HTR-8/SVneo (cell line): ENCODE results near the gene RFX4.
"Not testable (repeated sequence)": the region's sequence is repeated elsewhere in the genome, so short reads cannot be mapped to it uniquely, and the experiment has no call there.

Experiments used
- DNase-seq: peaks from one replicate; pipeline ENCODE4 v3.0.0; 2011; ENCODE audit warnings: low spot score, mixed read lengths; ENCODE audit not compliant: insufficient read length
- FAIRE-seq: peaks from 2 replicates; lab custom pipeline; 2011; peaks lifted over from hg19 to GRCh38; lab: Jason Lieb, UNC

Gene RFX4

DNA sequence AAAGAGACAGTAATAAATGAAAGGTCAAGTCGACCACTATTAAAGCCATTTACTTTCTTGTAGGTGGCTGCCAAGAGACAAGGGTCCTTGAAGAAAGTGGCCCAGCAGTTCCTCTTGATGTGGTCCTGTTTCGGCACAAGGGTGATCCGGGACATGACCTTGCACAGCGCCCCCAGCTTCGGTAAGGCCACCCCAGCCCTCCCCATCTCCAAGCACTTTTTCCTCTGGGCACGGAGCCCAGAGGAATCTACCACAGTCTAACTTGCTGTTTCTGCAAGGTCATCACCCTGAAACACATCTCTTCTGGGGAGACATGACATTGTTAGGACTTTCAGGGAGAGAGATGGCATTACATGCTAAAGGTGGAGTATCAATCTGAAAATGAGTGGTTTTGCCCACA is 137.9 kb downstream of the RFX4 start:
- DNase-seq: no peak
- no peak for FAIRE-seq

DNA sequence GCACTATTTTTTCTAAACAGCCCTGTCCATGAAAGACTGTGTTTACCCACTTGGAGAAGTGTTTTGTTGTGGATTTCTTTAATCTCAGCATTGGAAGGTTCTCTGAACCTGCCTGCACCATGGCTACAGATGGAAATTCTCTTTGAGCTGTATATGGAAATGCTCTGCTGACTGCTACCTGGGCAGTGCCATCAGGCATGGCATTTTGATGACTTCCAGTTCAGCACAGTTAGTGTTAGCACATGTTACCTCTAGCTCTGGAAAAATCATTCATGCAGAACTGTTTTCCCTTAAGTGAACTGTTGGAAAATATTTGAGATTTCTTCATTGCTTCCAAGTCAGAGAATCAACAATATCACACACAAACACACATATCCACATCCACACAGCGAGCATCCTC is 139.1 kb downstream of the RFX4 start:
- FAIRE-seq (no peak), DNase-seq (no peak)

DNA sequence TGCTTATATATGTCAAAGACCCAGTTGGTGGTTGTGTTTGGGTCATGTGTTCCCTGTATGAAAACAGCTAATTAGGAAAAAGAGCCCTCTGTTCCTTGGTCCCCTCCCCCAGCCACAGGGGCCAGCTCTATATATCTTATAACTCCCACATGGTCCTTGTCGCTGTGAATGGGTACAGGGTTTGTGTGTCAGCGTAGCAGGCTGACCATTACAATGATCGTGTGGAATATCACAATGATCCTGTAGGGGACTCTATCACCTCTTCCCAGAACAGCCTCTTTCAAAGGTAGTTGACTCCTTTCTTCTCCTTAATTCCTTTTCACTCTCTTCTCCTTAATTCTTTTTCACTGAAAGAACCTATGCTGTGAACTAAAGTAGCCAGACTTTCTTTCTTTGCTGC is 140.0 kb downstream of the RFX4 start:
- FAIRE-seq (no peak), DNase-seq (no peak)

DNA sequence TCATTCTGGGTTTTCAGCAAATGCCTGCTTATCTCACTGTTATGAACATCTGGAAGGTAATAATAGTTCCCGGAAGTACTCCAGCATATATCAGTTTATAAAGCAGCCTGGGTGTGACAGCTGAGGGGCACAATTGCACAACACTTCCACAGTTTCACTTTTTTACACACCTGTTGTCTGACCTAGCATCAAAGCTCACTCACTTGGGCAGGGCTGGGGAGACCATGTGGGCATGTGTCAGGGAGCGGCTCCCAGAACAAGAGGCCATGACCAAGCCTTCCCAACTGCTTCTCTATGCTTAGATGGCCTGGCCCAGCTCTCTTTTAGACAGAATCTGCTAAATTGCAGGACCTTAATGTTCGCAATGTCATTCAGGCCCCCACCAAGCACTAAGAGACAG is 140.6 kb downstream of the RFX4 start:
- FAIRE-seq (no peak), DNase-seq (no peak)

DNA sequence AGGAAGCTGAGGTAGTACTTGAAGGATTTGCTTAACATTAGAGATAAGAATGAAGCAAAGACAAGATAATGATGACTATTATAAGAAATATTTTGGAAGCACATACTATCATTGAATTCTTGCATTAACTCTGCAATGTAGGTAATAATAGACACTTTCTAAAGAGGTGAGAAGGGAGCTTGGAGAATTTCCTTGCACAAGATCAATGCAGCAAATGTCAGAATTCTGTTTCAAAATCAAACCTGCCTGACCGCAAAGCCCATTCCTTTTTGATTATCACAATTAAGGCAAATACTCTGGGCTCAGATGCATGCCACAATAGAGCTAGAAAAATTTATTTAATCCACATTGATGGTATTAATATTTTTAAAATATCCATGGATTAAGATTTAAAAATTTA is 141.3 kb downstream of the RFX4 start:
- FAIRE-seq: no peak
- no peak for DNase-seq

DNA sequence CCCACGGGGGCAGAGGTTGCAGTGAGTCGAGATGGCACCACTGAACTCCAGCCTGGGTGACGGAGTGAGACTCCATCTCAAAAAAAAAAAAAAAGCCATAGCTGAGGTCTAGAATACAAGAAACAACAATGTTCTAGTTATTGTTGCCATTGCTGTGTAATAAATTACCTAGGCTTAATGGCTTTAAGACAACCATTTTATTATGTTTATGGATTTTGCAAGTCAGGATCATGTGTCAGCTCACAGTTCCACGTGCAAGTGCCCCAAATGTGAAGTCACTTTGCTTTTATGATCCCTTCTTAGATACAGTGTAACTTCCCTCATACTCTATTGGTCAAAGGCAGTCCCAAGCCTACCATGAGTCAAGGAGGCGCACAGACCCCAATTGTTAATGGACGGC is 142.1 kb downstream of the RFX4 start:
- no peak for FAIRE-seq
- DNase-seq: no peak

DNA sequence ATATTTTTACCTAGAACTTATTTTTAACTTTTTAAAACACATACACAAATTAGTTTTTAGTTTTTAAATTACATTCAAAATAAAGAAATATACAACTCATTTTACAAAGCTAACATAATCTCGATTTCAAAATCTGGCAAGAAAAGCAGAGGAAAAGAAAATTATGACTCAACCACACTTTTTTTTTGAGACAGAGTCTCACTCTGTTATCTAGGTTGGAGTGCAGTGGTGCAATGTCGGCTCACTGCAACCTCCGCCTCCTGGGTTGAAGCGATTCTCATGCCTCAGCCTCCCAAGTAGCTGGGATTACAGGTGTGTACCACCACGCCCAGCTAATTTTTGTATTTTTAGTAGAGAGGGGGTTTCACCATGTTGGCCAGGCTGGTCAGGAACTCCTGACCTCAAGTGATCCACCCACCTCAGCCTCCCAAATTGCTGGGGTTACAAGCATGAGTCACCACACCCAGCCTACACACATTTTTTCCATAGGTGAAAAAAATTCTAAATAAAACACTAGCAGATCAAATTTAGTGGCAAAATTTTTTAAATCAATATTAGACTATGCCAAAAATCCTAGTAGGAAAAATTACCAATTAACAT is 143.9 kb downstream of the RFX4 start:
- not testable (repeated sequence) for DNase-seq, FAIRE-seq

DNA sequence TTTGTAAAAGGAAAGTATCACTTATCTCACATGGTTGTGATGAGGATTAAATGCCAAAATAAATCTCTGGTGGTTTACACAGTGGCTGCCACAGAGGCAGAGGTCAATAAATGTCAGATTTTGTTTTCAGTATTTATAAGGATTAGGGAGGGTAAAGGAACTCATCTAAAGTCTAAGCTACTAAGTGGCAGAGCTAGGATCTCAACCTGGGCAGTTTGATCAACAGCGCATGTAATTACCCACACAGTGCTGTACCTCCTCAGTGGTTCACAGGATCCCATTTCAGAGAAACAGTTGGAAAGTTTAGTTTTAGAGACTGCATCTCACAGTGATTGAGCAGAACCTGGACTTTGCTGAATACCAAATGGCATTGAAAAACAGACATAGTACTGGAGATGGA is 146.8 kb downstream of the RFX4 start:
- DNase-seq (no peak), FAIRE-seq (no peak)

DNA sequence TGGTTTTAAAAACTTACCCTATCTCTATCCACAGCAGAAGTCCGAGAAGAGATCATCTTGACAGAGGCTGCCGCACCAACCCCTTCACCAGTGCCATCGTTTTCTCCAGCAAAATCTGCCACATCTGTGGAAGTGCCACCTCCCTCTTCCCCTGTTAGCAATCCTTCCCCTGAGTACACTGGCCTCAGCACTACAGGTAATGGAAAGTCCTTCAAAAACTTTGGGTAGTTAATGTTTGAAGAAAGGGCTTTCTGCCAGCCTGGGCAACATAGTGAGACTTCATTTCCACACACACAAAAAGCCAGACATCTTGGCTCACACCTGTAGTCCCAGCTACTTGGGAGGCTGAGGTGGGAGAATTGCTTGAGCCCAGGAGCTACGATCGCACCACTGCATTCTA is 150.1 kb downstream of the RFX4 start:
- FAIRE-seq (no peak), DNase-seq (no peak)

DNA sequence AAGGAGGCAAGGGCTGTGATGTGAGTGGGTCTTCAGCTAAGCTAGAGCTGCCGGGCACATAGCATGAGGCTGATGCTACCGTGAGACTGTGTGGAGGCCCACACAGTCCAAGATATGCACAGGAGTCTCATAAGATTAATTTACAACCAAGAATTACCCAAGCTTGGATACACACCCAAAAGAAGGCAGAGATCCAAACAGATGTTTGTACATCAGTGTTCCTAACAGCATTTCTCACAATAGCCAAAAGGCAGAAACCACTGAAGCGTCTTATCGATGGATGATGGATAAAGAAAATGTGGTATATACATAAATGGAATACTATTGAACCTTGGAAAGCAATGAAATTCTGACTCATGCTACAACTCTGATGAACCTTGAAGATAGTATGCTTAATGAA is 150.9 kb downstream of the RFX4 start:
- no peak for DNase-seq
- no peak for FAIRE-seq

DNA sequence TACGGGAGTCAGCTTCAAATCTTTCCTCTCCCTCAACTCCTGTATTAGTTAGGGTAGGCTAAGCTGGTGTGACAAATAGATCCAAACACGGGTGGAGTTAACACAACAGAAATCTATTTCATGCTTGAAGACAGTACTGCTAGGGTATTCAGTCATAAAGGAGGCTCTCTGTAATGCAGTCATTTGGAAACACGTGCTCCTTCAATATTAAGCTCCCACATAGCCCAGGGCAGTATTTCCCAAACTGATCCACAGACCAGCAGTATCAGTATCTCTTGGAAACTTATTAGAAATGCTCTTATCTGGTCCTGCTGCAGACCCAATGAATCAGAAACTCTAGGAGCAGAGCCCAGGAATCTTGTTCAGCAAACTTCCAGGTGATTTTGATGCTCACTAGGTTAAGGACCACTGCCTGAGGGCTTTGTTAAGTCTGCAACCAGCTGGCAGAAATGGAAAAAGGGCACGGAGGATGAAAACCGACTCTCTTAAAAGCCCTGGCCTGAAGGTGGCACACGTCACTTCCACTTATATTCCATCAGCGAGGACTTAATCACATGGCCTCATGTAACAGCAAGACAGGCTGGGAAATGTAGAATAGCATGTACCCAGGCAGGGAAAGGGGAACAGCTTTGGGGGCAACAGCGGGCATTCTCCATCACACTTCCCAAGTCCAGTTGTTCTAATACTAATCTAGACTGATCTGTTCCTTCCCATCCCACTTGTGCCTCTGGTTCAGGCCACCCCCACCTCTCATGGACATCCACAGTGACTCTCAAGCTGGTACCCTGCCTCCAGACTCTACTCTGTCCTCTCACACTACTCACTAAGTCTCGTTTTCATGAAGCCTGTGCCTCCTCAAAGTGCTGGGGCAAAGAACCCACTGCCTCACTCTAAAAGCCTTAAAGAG is 153.5 kb downstream of the RFX4 start:
- DNase-seq (no peak), FAIRE-seq (no peak)

DNA sequence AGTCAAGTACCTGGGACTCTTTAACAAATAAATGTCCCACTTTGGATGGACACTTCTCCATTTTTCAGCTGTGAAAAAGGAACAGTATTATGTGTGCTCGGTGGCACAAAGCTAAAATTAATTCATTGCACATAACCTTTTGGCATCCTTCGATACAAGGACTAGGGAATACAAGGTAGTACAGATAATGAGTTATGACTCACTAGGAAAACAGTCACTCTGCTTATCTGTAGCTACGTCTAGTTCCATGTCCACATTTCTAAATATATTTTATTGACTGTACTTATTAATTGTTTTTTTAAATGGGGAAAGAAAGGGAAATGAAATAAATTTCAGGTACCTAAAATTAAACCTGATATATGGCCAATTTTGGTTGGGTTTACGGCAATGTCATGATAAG is 156.5 kb downstream of the RFX4 start:
- DNase-seq: no peak
- FAIRE-seq: no peak

DNA sequence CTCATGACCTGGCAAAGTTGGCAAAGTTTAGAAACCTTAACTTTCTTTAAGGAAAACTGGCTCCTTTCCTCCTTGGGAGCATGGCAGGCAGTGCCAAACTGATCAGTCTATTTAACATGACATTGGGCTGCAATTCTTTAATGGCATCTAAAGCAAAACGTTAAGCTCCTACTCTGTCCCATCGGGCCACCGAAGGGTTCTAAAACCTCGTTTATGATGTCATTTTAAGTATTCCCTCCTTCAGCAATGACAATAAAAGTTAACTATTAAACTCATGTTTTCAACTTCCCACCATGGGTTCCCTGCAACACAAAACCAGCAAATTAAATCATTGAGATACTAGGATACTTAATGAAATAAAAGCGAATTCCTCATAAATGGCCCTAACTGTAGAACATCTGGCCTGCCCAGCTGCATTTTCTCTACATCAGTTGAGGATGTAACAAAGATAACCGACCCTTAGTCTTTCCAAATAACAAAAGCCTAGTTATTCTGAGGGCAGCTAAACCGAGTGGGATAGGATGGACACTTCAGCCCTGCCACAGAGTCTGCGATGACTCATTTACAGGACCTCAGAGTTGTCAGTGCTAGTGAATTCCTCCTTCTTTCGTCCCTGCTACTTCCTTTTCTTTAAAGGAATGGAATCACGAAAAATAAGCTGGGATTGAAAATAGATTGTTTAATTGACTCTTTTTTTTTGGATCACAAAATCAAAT is 157.2 kb downstream of the RFX4 start:
- FAIRE-seq (no peak), DNase-seq (peak; percentile 39)

DNA sequence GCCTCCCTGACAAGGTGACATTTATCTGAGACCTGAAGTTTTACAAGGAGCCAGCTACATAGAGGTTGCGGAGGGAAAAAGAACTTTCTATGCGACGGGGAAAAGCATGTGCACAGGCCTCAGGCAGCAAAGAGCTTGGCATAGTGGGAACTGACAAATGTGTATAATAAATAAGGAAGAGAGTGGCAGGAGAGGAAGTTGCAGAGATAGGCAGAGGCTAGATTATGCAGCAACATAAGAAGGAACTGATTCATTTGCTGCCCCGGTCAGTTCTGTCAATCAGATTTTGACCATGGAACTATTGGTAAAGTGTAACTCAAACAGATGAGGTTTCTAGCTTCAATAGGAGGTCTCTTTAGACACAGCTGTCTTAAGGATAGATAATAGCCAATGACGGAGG is 158.0 kb downstream of the RFX4 start:
- FAIRE-seq (no peak), DNase-seq (no peak)

DNA sequence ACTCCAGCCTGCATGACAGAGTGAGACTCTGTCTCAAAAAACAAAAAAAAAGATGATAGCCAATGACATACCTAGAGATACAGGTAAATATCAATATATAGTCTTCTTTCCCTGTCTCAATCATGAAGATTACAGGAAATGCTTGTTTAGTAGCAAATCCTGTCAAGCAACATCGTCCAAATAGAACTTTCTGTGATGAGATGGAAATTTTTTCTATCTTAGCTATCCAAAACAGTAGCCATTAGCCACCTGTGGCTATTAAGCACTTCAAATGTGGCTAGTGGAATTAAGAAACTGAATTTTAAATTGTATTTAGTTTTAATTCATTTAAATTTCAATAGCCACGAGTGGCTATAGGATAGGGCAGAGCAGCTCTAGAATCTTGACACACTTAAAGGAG is 158.4 kb downstream of the RFX4 start:
- no peak for FAIRE-seq

DNA sequence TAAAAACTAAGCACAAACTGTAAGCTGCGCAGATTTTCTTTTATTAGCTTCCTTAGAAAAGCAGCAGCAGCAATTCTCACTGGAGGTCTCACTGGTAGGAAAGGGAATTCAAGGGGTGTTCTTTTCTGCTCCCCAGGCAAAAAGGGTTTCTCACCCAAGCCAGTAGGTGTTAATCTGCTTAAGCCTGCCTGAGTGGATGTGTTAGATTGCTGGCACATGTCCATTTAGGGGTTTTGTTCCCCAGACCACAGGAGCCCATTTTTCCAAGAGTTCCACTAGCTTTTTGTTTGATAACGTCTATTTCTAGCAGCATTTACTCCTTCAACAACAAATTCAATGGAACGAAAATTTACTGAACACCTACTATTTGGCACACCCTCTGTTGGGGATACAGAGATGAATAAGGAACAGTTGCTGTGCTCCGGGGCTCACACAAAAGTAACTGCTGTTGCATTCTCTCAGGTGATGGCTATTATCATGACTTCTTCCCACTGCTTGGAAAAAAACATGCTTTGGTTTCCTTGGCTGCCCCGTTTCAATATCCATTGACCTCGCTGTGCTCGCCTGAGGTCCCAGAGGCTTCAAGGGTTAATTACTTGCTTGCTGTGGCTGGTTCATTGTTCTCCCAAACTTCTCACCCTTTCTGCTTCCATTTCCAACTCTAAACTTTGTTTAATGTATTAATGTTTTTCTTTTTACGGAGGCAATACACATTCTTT is 160.6 kb downstream of the RFX4 start:
- DNase-seq: no peak
- no peak for FAIRE-seq

More for the DNA sequence above, 158.4 kb downstream of the RFX4 start:
- DNase-seq: no peak

DNA sequence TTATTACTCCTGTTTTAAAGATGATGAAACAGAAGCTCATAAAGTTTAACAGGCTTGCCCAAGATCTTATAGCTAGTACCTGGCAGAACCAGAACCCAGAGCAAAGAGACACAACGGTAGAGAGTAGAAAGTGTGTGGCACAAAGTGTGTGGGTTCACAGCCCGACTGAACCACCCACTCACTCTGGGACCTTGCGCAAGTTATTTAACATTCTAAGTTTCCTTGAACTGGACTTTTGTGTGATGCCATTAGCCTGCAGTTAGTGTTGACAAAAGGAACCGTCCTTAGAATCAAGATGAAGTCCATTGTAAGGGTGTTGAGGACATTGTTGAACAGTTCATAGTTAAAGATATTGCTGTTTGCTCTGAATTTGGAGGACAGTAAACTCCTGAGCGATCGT is 161.8 kb downstream of the RFX4 start:
- no peak for FAIRE-seq
- DNase-seq: no peak

DNA sequence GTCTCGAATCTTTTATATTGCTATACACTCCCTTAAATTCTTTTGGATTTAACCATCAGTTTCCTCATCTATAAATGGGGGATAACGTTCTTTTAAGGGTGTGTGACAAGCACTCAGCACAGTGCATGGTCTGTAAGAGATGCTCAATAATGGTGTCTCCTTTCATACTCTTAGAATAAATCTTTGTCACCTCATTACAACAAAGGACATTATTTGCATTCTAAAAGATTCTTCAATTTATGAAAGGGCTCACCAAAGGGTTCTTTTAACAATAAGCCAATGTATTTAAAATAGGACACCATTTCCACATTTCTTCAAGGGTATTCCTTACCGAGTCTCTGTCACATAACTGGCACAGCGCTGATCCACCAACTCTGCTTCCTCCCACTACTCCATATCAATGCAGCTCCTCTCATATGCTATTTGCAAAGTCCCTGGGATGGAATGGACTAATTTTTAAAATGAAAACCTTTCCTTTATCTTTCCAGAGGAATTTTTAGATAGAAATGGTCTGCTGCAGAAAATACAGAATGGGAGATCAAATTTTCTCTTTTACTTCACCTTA is 162.5 kb downstream of the RFX4 start:
- FAIRE-seq (no peak), DNase-seq (no peak)

DNA sequence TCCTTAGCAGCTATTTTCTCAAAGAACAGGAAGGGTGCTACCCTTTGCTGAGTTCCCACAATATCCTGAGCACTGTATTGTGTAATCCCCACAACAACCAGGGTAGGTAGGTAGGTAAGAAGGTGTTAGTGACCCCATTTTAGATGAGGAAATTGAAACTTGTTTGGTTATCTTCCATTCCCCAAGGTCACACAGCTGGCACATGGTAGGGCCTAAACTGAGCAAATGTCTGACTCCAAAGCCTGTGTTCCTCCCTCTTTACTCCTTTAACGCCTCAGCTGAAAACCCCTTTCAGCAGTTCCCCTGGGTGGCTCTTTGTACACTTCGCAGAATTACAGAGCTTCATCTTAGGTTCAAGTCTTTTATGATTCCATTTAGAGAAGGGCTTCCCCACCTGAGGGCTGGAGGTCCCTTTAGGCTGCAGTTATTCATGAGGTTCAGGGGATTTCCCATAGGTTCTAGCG is 165.2 kb downstream of the RFX4 start:
- FAIRE-seq: no peak
- DNase-seq: no peak

DNA sequence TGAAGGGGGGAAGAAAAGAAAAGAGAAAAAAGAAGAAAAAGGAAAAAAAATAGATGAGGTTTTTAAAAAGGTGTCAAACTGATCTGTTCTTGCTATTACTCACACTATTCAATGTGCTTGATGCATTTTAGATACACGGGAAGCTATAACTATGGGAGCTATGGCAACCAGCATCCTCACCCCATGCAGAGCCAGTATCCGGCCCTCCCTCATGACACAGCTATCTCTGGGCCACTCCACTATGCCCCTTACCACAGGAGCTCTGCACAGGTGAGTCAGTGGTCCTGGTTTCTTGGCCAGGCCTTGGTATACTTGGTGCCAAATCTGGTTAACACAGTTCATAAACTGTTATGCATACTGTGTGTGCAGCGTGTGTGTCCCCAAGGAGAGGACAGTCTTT is 167.7 kb downstream of the RFX4 start:
- FAIRE-seq: no peak
- DNase-seq: no peak
